ENCODE results near the gene ABCA5.

DNA sequence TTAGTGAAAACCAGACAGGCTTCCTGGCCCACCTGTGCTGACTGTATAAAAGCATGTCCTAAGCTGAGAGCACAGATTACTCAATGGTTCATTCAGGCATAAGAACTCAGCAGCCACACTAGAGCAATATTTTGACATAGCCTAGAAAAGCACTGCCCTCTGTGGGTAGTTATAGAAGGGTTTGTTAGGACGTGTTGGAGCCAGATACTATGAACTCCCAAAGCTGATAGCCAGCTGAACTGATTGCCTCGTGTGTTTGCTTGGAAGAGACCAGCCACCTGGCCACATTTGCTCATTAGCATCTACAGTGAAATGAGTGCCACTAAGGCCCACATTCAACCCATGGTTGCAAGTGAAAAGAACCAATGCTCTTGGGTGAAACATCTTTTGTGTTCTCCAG, 30.8 kb upstream of the ABCA5 start:
- TF ChIP-seq RAD21 (IDR thresholded peaks at IDR 0.05) (peak; percentile 8 to 13), YY1 (IDR thresholded peaks at IDR 0.05) (no peak), GABPA (IDR thresholded peaks at IDR 0.05 in 1 of 2, conservative IDR thresholded peaks at IDR 0.05 in 1 of 2) (no peak), HNF4A (conservative IDR thresholded peaks at IDR 0.05) (no peak), SP1 (IDR thresholded peaks at IDR 0.05) (no peak), JUND (IDR thresholded peaks at IDR 0.05) (no peak), TAF1 (conservative IDR thresholded peaks at IDR 0.05) (no peak)
- TF ChIP-seq, protein P1, sequence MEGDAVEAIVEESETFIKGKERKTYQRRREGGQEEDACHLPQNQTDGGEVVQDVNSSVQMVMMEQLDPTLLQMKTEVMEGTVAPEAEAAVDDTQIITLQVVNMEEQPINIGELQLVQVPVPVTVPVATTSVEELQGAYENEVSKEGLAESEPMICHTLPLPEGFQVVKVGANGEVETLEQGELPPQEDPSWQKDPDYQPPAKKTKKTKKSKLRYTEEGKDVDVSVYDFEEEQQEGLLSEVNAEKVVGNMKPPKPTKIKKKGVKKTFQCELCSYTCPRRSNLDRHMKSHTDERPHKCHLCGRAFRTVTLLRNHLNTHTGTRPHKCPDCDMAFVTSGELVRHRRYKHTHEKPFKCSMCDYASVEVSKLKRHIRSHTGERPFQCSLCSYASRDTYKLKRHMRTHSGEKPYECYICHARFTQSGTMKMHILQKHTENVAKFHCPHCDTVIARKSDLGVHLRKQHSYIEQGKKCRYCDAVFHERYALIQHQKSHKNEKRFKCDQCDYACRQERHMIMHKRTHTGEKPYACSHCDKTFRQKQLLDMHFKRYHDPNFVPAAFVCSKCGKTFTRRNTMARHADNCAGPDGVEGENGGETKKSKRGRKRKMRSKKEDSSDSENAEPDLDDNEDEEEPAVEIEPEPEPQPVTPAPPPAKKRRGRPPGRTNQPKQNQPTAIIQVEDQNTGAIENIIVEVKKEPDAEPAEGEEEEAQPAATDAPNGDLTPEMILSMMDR (IDR thresholded peaks at IDR 0.05; ENCODE audit: low read depth, low read length, missing input control): no peak
- TF ChIP-seq, protein P2, sequence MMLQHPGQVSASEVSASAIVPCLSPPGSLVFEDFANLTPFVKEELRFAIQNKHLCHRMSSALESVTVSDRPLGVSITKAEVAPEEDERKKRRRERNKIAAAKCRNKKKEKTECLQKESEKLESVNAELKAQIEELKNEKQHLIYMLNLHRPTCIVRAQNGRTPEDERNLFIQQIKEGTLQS (IDR thresholded peaks at IDR 0.05): no peak
- TF ChIP-seq, protein P3, sequence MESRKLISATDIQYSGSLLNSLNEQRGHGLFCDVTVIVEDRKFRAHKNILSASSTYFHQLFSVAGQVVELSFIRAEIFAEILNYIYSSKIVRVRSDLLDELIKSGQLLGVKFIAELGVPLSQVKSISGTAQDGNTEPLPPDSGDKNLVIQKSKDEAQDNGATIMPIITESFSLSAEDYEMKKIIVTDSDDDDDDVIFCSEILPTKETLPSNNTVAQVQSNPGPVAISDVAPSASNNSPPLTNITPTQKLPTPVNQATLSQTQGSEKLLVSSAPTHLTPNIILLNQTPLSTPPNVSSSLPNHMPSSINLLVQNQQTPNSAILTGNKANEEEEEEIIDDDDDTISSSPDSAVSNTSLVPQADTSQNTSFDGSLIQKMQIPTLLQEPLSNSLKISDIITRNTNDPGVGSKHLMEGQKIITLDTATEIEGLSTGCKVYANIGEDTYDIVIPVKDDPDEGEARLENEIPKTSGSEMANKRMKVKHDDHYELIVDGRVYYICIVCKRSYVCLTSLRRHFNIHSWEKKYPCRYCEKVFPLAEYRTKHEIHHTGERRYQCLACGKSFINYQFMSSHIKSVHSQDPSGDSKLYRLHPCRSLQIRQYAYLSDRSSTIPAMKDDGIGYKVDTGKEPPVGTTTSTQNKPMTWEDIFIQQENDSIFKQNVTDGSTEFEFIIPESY (IDR thresholded peaks at IDR 0.05): no peak
- TF ChIP-seq, protein P4, sequence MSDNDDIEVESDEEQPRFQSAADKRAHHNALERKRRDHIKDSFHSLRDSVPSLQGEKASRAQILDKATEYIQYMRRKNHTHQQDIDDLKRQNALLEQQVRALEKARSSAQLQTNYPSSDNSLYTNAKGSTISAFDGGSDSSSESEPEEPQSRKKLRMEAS (IDR thresholded peaks at IDR 0.05): no peak

Data from liver (tissue), 3 donors.